ENCODE data around the gene DYNLT2.

DYNLT2 gene

DNA sequence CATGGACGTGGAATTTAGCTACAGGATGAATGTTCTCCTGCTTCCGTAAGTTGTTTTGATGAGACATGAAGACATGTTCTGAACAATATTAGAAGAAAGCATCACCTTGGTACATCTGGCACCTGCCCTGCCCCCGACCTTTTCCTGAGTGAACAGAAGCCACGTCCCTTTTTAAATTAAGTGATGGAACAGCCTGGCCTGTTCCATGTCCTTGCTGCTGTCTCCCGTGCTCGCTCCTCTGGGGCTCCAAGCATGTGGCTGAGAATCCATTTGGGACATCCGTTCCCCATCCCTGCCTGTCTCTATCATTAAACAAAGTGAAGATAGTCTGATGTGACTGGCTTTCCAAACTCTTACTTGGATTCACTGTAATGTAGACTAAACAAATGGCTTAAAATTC is 36.4 kb upstream of the DYNLT2 start:
- TF ChIP-seq TAF1 (IDR thresholded peaks at IDR 0.05; ENCODE audit: borderline replicate concordance, insufficient read depth, low read length) (no peak), SIN3A (IDR thresholded peaks at IDR 0.05; ENCODE audit: borderline replicate concordance, insufficient read depth, low read length) (no peak), POLR2AphosphoS5 (IDR thresholded peaks at IDR 0.05; ENCODE audit: low read depth, low read length) (no peak), FOXP2 (optimal IDR thresholded peaks at IDR 0.05; ENCODE audit: borderline replicate concordance, extremely low read depth, extremely low read length, insufficient read depth) (no peak), REST (IDR thresholded peaks at IDR 0.05; ENCODE audit: insufficient read depth in 1 of 2, low read depth in 2 of 2, low read length in 2 of 2) (no peak)

DNA sequence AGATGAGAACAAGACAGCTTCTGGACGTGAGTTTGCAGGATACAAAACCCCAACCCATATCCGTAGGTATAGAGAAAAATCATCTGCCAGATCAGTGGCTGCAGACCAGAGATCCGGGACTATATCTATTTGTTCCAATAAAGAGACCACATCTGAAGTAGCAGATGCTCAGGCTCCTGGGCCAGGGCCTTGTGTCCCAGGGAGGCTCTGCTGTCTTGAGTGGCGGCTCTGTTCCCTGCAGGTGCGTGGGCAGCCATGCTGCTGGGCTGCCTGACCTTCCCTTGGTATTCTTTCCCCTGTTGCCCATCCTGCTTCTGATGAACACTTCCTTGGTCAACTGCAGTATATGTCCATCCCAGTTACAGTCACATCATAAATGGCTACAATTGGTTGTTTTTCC is 35.0 kb upstream of the DYNLT2 start:
- TF ChIP-seq POLR2AphosphoS5 (IDR thresholded peaks at IDR 0.05; ENCODE audit: low read depth, low read length), result no peak
- TF ChIP-seq SIN3A (IDR thresholded peaks at IDR 0.05; ENCODE audit: borderline replicate concordance, insufficient read depth, low read length), result no peak
- no peak for TF ChIP-seq FOXP2 (optimal IDR thresholded peaks at IDR 0.05; ENCODE audit: borderline replicate concordance, extremely low read depth, extremely low read length, insufficient read depth)
- TF ChIP-seq REST (IDR thresholded peaks at IDR 0.05; ENCODE audit: insufficient read depth in 1 of 2, low read depth in 2 of 2, low read length in 2 of 2), result no peak
- TF ChIP-seq TAF1 (IDR thresholded peaks at IDR 0.05; ENCODE audit: borderline replicate concordance, insufficient read depth, low read length), result no peak

DNA sequence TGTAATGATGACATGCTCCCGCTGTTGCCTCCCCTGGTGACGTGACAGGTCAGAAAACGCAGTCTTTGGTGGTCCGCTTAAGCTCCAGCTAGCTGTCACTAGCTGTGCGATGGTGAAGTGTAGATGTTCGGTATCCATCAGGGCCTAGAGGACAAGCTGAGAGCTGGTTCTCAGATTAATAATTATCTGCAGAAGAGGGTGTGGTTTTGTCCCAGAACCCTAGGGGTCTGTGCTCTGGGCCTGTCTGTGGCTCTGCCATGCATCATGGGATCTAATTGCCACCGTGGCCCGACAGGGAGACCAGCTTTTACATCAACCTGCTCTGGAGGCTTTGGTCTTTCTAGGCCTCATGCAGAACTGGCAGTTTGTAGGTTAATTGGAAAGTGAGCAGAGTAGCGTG is 34.2 kb upstream of the DYNLT2 start:
- TF ChIP-seq POLR2AphosphoS5 (IDR thresholded peaks at IDR 0.05; ENCODE audit: low read depth, low read length) (no peak), TAF1 (IDR thresholded peaks at IDR 0.05; ENCODE audit: borderline replicate concordance, insufficient read depth, low read length) (no peak), REST (IDR thresholded peaks at IDR 0.05; ENCODE audit: insufficient read depth in 1 of 2, low read depth in 2 of 2, low read length in 2 of 2) (no peak), SIN3A (IDR thresholded peaks at IDR 0.05; ENCODE audit: borderline replicate concordance, insufficient read depth, low read length) (no peak), FOXP2 (optimal IDR thresholded peaks at IDR 0.05; ENCODE audit: borderline replicate concordance, extremely low read depth, extremely low read length, insufficient read depth) (no peak)

- TF ChIP-seq FOXP2 (optimal IDR thresholded peaks at IDR 0.05; ENCODE audit: borderline replicate concordance, extremely low read depth, extremely low read length, insufficient read depth) (no peak), POLR2AphosphoS5 (IDR thresholded peaks at IDR 0.05; ENCODE audit: low read depth, low read length) (no peak), REST (IDR thresholded peaks at IDR 0.05; ENCODE audit: insufficient read depth in 1 of 2, low read depth in 2 of 2, low read length in 2 of 2) (no peak), SIN3A (IDR thresholded peaks at IDR 0.05; ENCODE audit: borderline replicate concordance, insufficient read depth, low read length) (no peak), TAF1 (IDR thresholded peaks at IDR 0.05; ENCODE audit: borderline replicate concordance, insufficient read depth, low read length) (no peak)
Measured at GRCh38 chr6:169784821-169785340, 33.5 kb upstream of the DYNLT2 start.
